HCT116 (cell line): Measurements from ENCODE around the gene KHSRP.

Source experiments
- CEBPB ChIP-seq: IDR thresholded peaks from 2 replicates; pipeline ENCODE4 v1.6.1; 2012; ENCODE audit warnings: low read depth
- CTCF ChIP-seq, 3 experiments: fragments of 200-600 bp in 1 of 3; sonication (generic) in 1 of 3; IDR thresholded peaks in 2 of 3; conservative IDR thresholded peaks in 1 of 3; 2 replicates each; pipeline ENCODE4 v1.5.1; 2012 to 2017; ENCODE audit warnings: low read depth in 2 of 3, low read length in 2 of 3, antibody characterized with exemption in 1 of 3, borderline replicate concordance in 1 of 3, control low read depth in 1 of 3, mild to moderate bottlenecking in 1 of 3, mixed read lengths in 1 of 3, mixed run types in 1 of 3, moderate library complexity in 1 of 3; ENCODE audit not compliant: insufficient read depth in 1 of 3
- EGR1 ChIP-seq: IDR thresholded peaks from 2 replicates; pipeline ENCODE4 v1.6.1; 2012; ENCODE audit warnings: low read depth
- EZH2 ChIP-seq: fragments of 200-600 bp; sonication (generic); IDR thresholded peaks from 2 replicates; pipeline ENCODE4 v1.6.1; 2017; ENCODE audit warnings: antibody characterized with exemption, mixed run types
- FOSL1 ChIP-seq: IDR thresholded peaks from 2 replicates; pipeline ENCODE4 v1.6.1; 2012; ENCODE audit warnings: low read depth
- POLR2A ChIP-seq: IDR thresholded peaks from 2 replicates; pipeline ENCODE4 v1.7.0; 2011; ENCODE audit warnings: borderline replicate concordance; ENCODE audit not compliant: insufficient read depth, insufficient read length; ENCODE audit errors: extremely low read depth
- ZNF274 ChIP-seq: fragments of 200-500 bp; sonication (Bioruptor generic); IDR thresholded peaks from 2 replicates; pipeline ENCODE4 v1.6.1; 2014; ENCODE audit warnings: mild to moderate bottlenecking, low read depth, low read length, inconsistent platforms
- TF ChIP-seq, protein P1 (sequence below): IDR thresholded peaks from 2 replicates; pipeline ENCODE4 v1.6.1; 2012; ENCODE audit warnings: low read depth

- TF ChIP-seq CTCF (IDR thresholded peaks at IDR 0.05 in 2 of 3, conservative IDR thresholded peaks at IDR 0.05 in 1 of 3; ENCODE audit: borderline replicate concordance in 1 of 3, insufficient read depth in 1 of 3, low read depth in 2 of 3, low read length in 2 of 3) (no peak), CEBPB (no peak), FOSL1 (no peak), ZNF274 (no peak), POLR2A (no peak), EGR1 (no peak), EZH2 (no peak)
- TF ChIP-seq, protein P1, sequence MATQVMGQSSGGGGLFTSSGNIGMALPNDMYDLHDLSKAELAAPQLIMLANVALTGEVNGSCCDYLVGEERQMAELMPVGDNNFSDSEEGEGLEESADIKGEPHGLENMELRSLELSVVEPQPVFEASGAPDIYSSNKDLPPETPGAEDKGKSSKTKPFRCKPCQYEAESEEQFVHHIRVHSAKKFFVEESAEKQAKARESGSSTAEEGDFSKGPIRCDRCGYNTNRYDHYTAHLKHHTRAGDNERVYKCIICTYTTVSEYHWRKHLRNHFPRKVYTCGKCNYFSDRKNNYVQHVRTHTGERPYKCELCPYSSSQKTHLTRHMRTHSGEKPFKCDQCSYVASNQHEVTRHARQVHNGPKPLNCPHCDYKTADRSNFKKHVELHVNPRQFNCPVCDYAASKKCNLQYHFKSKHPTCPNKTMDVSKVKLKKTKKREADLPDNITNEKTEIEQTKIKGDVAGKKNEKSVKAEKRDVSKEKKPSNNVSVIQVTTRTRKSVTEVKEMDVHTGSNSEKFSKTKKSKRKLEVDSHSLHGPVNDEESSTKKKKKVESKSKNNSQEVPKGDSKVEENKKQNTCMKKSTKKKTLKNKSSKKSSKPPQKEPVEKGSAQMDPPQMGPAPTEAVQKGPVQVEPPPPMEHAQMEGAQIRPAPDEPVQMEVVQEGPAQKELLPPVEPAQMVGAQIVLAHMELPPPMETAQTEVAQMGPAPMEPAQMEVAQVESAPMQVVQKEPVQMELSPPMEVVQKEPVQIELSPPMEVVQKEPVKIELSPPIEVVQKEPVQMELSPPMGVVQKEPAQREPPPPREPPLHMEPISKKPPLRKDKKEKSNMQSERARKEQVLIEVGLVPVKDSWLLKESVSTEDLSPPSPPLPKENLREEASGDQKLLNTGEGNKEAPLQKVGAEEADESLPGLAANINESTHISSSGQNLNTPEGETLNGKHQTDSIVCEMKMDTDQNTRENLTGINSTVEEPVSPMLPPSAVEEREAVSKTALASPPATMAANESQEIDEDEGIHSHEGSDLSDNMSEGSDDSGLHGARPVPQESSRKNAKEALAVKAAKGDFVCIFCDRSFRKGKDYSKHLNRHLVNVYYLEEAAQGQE = no peak
These were observed 42.1 kb upstream of the KHSRP start for GRCh38 chr19:6466526-6467248.
